ENCODE measurements around the gene ETAA1.

DNA sequence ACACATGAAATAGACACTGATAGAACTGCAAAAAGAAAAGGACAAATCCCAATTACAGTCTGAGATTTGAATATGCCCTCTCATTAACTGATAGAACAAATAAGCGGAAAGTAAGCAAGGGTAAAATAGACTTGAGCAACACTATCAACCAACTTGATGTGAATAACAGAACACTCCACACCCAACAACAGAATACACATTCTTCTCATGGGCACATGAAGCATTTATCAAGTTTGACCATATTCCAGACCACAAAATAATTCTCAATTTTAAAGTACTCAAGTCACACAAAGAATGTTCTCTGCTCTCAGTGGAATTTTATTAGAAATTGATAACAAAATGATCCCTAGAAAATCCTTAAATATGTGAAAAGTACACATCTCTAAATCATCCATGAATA, 19.0 kb downstream of the ETAA1 start:
- TF ChIP-seq, protein P1, sequence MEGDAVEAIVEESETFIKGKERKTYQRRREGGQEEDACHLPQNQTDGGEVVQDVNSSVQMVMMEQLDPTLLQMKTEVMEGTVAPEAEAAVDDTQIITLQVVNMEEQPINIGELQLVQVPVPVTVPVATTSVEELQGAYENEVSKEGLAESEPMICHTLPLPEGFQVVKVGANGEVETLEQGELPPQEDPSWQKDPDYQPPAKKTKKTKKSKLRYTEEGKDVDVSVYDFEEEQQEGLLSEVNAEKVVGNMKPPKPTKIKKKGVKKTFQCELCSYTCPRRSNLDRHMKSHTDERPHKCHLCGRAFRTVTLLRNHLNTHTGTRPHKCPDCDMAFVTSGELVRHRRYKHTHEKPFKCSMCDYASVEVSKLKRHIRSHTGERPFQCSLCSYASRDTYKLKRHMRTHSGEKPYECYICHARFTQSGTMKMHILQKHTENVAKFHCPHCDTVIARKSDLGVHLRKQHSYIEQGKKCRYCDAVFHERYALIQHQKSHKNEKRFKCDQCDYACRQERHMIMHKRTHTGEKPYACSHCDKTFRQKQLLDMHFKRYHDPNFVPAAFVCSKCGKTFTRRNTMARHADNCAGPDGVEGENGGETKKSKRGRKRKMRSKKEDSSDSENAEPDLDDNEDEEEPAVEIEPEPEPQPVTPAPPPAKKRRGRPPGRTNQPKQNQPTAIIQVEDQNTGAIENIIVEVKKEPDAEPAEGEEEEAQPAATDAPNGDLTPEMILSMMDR (IDR thresholded peaks at IDR 0.05; ENCODE audit: insufficient read depth, low read length, poor library complexity, severe bottlenecking), result no peak
- TF ChIP-seq EZH2phosphoT487 (conservative IDR thresholded peaks at IDR 0.05; ENCODE audit: low read length), result no peak
